Measurements from ENCODE around the gene NT5DC2.
"Not testable (repeated sequence)": the region's sequence is repeated elsewhere in the genome, so short reads cannot be mapped to it uniquely, and the experiment has no call there.

NT5DC2 gene

GRCh38 chr3:52536369-52537164, 2.9 kb upstream of the NT5DC2 start, which contains the start of gene UQCC5:
Gene UQCC5, plus strand, starts transcription at chr3:52536605. Its CDS starts 151 bp downstream, at chr3:52536756.
- peak; percentile 94 to 95 for DNase-seq

GRCh38 chr3:52536112-52536368, 2.4 kb upstream of the NT5DC2 start:
- no peak for DNase-seq

GRCh38 chr3:52535411-52536111, 1.9 kb upstream of the NT5DC2 start:
- DNase-seq: no peak

- no peak for DNase-seq
These were observed 875 bp upstream of the NT5DC2 start for GRCh38 chr3:52534281-52535183.

- peak in 1 of 2 donors; percentile 25 for DNase-seq
These were observed 627 bp downstream of the NT5DC2 start for GRCh38 chr3:52532838-52533622.

GRCh38 chr3:52532517-52532837, 1.2 kb downstream of the NT5DC2 start:
- DNase-seq: no peak

- DNase-seq: no peak
These were observed 1.7 kb downstream of the NT5DC2 start for GRCh38 chr3:52531860-52532516.

- DNase-seq: no peak
These were observed 2.5 kb downstream of the NT5DC2 start for GRCh38 chr3:52530918-52531826.

GRCh38 chr3:52529376-52530333, 4.0 kb downstream of the NT5DC2 start:
- DNase-seq: no peak

GRCh38 chr3:52528586-52529375, 4.9 kb downstream of the NT5DC2 start:
- no peak for DNase-seq

GRCh38 chr3:52527732-52528585, 5.7 kb downstream of the NT5DC2 start:
- DNase-seq: no peak

GRCh38 chr3:52527039-52527731, 6.5 kb downstream of the NT5DC2 start:
- DNase-seq: no peak

- not testable (repeated sequence) for DNase-seq
These were observed 7.0 kb downstream of the NT5DC2 start for GRCh38 chr3:52526671-52527038.

GRCh38 chr3:52525680-52526561, 7.7 kb downstream of the NT5DC2 start:
- no peak for DNase-seq

GRCh38 chr3:52524752-52525679, 8.6 kb downstream of the NT5DC2 start:
- no peak for DNase-seq

All from stimulated activated CD4-positive, alpha-beta T cell treated with anti-CD3 and anti-CD28 coated beads, Interleukin-2, amount 100 ng/mL, for 48 hours (primary cell).